HL-60 (cell line): Measurements from ENCODE around the gene MARCKSL1.

Experiments used
- DNase-seq, 2 experiments: peaks; one replicate each; pipeline ENCODE4 v3.0.0-alpha.2; 2010 to 2020; ENCODE audit warnings: low read depth in 1 of 2, low spot score in 1 of 2
- H3K27ac ChIP-seq: fragments of 250-450 bp; sonication (Bioruptor Pico); replicated peaks from 2 replicates; pipeline ENCODE4 v1.5.1; 2020; ENCODE audit warnings: mild to moderate bottlenecking, moderate library complexity
- H3K27me3 ChIP-seq: fragments of 250-450 bp; sonication (Bioruptor Pico); 2 replicates; pipeline ENCODE4 v1.5.1; 2021; ENCODE audit warnings: mild to moderate bottlenecking, moderate library complexity; ENCODE audit not compliant: insufficient read depth, poor library complexity, severe bottlenecking
- H3K4me3 ChIP-seq: replicated peaks from 2 replicates; pipeline ENCODE4 v1.5.1; 2011; ENCODE audit warnings: mild to moderate bottlenecking, control low read depth, low read length; ENCODE audit not compliant: insufficient read depth
- GABPA ChIP-seq: IDR thresholded peaks from 2 replicates; pipeline ENCODE4 v1.6.1; 2012; ENCODE audit warnings: low read depth
- POLR2AphosphoS5 ChIP-seq: IDR thresholded peaks from 2 replicates; pipeline ENCODE4 v1.6.1; 2012; ENCODE audit warnings: low read depth
- SPI1 ChIP-seq: IDR thresholded peaks from 2 replicates; pipeline ENCODE4 v1.6.1; 2012; ENCODE audit warnings: low read depth, mild to moderate bottlenecking, borderline replicate concordance
- TF ChIP-seq, protein P1 (sequence below): IDR thresholded peaks from one replicate; pipeline ENCODE4 v1.5.1; 2011; ENCODE audit warnings: low read length, control low read depth, inconsistent platforms; ENCODE audit not compliant: insufficient read depth
- TF ChIP-seq, protein P2 (sequence below): IDR thresholded peaks from 2 replicates; pipeline ENCODE4 v1.6.1; 2012; ENCODE audit warnings: low read depth; ENCODE audit not compliant: insufficient replicate concordance

Gene MARCKSL1

GRCh38 chr1:32362474-32363313 is 26.7 kb upstream of the MARCKSL1 start, which contains the start of the genes FAM229A and TSSK3:
Gene FAM229A, minus strand, starts transcription at chr1:32362485. Its CDS starts 394 bp downstream, at chr1:32362091.
Gene TSSK3, plus strand, starts transcription at chr1:32362539. Its CDS starts 163 bp downstream, at chr1:32362702.
- Histone ChIP-seq H3K27ac (no peak within 1 kb of the TSS), H3K4me3 (no peak within 1 kb of the TSS), H3K27me3 (no peaks in the 10 kb centered on the region)
- no peak for DNase-seq
- TF ChIP-seq POLR2AphosphoS5 (no peak), GABPA (no peak), SPI1 (no peak)
- TF ChIP-seq, protein P1, sequence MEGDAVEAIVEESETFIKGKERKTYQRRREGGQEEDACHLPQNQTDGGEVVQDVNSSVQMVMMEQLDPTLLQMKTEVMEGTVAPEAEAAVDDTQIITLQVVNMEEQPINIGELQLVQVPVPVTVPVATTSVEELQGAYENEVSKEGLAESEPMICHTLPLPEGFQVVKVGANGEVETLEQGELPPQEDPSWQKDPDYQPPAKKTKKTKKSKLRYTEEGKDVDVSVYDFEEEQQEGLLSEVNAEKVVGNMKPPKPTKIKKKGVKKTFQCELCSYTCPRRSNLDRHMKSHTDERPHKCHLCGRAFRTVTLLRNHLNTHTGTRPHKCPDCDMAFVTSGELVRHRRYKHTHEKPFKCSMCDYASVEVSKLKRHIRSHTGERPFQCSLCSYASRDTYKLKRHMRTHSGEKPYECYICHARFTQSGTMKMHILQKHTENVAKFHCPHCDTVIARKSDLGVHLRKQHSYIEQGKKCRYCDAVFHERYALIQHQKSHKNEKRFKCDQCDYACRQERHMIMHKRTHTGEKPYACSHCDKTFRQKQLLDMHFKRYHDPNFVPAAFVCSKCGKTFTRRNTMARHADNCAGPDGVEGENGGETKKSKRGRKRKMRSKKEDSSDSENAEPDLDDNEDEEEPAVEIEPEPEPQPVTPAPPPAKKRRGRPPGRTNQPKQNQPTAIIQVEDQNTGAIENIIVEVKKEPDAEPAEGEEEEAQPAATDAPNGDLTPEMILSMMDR, result no peak
- TF ChIP-seq, protein P2, sequence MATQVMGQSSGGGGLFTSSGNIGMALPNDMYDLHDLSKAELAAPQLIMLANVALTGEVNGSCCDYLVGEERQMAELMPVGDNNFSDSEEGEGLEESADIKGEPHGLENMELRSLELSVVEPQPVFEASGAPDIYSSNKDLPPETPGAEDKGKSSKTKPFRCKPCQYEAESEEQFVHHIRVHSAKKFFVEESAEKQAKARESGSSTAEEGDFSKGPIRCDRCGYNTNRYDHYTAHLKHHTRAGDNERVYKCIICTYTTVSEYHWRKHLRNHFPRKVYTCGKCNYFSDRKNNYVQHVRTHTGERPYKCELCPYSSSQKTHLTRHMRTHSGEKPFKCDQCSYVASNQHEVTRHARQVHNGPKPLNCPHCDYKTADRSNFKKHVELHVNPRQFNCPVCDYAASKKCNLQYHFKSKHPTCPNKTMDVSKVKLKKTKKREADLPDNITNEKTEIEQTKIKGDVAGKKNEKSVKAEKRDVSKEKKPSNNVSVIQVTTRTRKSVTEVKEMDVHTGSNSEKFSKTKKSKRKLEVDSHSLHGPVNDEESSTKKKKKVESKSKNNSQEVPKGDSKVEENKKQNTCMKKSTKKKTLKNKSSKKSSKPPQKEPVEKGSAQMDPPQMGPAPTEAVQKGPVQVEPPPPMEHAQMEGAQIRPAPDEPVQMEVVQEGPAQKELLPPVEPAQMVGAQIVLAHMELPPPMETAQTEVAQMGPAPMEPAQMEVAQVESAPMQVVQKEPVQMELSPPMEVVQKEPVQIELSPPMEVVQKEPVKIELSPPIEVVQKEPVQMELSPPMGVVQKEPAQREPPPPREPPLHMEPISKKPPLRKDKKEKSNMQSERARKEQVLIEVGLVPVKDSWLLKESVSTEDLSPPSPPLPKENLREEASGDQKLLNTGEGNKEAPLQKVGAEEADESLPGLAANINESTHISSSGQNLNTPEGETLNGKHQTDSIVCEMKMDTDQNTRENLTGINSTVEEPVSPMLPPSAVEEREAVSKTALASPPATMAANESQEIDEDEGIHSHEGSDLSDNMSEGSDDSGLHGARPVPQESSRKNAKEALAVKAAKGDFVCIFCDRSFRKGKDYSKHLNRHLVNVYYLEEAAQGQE, result no peak

- no peak for DNase-seq
- no peak for TF ChIP-seq GABPA
- TF ChIP-seq, protein P1, result no peak
- no peaks in the 10 kb centered on the region for H3K27me3 ChIP-seq
- H3K27ac ChIP-seq, result no peak overlapping the region
- no peak overlapping the region for H3K4me3 ChIP-seq
Measured at GRCh38 chr1:32361674-32362473, 25.8 kb upstream of the MARCKSL1 start.

DNA sequence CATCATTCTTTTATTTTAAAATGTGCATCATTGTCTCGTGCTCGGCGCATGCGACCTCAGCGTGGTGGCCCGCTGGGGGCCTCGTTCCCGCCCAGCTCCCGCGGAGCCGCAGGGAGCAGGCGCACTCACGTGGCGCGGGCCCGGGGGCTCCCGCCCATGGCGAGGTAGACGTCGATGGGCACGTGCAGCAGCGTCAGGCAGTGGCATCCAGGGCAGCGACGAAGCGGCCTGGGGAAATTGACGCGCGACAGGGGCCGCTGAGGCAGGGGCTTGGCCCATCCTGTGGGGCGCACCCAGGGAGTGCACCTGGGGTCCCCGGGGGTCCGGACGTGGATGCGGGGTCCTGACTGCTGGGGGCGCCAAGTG is 25.3 kb upstream of the MARCKSL1 start:
- Histone ChIP-seq H3K27me3 (no peaks in the 10 kb centered on the region), H3K27ac (no peak overlapping the region), H3K4me3 (no peak overlapping the region)
- TF ChIP-seq, protein P1, result no peak
- TF ChIP-seq, protein P2, result no peak
- TF ChIP-seq SPI1 (no peak), GABPA (no peak), POLR2AphosphoS5 (no peak)
- no peak for DNase-seq
